ENCODE results near the gene PARD3B. TPM values are rescaled to one million over a fixed set of nuclear protein-coding genes. Genes with fewer than 3 reads are reported as not detected.

Gene PARD3B
- total RNA-seq, 2 donors from 2014 or later = 0.52 TPM; not detected in 1

DNA sequence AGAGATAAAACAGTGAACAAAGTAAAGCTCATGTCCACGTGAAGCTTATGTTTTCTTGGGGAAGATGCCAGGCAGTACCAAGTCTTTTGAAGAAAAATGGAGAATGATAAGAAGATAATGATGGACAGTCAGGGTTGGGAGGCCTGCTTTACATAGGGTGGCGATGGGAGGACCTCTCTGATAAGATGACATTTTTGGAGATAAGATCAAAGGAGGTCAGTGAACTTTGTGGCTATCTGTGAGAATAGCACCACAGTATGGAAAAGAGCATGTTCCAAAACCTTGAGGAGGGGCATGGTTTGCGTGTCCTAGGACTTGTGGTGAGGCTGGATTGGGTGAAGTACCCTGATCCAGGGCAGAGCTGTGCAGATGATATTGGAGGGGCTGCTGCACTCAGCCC lies 675.3 kb downstream of the PARD3B start:
- H3K4me1 Mint-ChIP-seq (ENCODE audit: low read depth in 2 of 2) = no peaks in the 10 kb centered on the region
- H3K27me3 Mint-ChIP-seq = no peaks in the 10 kb centered on the region
- no peaks in the 10 kb centered on the region for H3K9me3 Mint-ChIP-seq
- DNase-seq (ENCODE audit: low spot score) (no peak), ATAC-seq (no peak)
- H3K36me3 Mint-ChIP-seq = no peaks in the 10 kb centered on the region
- H3K4me3 Mint-ChIP-seq = no peak overlapping the region
- no peak overlapping the region for H3K27ac Mint-ChIP-seq

DNA sequence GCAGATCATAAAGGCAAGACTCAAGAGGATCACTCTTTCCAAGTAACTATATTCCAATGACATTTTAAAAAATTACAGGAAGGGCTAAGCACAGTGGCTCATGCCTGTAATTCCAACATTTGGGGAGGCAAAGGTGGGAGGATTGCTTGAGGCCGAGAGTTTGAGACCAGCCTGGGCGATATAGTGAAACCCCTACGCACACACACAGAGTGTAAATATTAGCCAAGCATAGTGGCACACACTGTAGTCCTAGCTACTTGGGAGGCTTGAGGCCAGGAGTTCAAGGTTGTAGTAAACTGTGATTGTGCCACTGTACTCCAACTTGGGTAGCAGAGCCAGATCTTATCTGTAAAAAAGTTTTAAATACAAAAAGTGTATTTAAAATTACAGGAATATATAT lies 686.8 kb downstream of the PARD3B start:
- H3K27me3 Mint-ChIP-seq = no peaks in the 10 kb centered on the region
- H3K27ac Mint-ChIP-seq = no peak overlapping the region
- H3K4me1 Mint-ChIP-seq (ENCODE audit: low read depth in 2 of 2) = no peaks in the 10 kb centered on the region
- peaks cover 3% of the 10 kb centered on the region for H3K9me3 Mint-ChIP-seq
- ATAC-seq (no peak), DNase-seq (ENCODE audit: low spot score) (no peak)
- no peaks in the 10 kb centered on the region for H3K36me3 Mint-ChIP-seq
- H3K4me3 Mint-ChIP-seq = no peak overlapping the region

DNA sequence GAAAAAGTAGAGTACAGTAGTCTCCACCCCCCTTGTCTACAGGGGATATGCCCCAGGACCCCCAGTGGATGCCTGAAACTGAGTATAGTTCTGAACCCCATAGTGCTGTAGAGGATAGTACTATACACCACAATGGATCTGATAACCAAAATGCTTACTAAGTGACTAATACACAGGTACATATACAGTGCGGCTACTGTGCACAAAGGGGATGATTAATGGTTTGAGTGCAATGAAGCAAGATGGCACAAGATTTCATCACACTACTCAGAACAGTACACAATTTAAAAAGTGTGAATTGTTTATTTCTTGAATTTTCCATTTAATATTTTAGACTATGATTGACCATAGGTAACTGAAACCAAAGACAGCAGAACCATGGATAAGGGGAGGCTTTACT lies 690.2 kb downstream of the PARD3B start:
- no peak for DNase-seq (ENCODE audit: low spot score)

DNA sequence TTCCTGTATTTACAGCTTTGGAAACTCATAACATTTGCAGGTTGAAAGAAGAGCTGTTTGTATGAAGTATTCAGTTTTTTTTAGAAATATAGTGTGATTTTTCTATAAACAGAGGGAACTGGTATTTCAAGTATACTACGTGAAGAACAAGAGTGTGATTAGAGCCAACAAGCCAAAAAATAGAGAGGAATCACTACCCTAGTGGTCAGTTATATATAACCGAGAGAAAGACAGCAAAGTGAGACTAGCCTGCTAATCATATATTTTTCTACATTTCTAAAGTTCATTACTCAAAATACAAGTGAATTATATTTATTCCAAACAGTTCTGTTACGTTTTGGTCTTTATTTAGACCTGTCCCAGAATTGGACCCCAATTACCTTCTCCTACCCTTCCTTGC lies 692.2 kb downstream of the PARD3B start:
- ATAC-seq (no peak), DNase-seq (ENCODE audit: low spot score) (no peak)
- Mint-ChIP-seq H3K4me3 (no peak overlapping the region), H3K36me3 (no peaks in the 10 kb centered on the region), H3K27ac (no peak overlapping the region), H3K27me3 (no peaks in the 10 kb centered on the region), H3K4me1 (ENCODE audit: low read depth in 2 of 2) (no peaks in the 10 kb centered on the region), H3K9me3 (peaks cover 3% of the 10 kb centered on the region)

More for the DNA sequence above, 690.2 kb downstream of the PARD3B start:
- H3K4me1 Mint-ChIP-seq (ENCODE audit: low read depth in 2 of 2) = no peaks in the 10 kb centered on the region
- no peak overlapping the region for H3K4me3 Mint-ChIP-seq
- H3K27me3 Mint-ChIP-seq = no peaks in the 10 kb centered on the region
- no peak overlapping the region for H3K27ac Mint-ChIP-seq
- ATAC-seq = no peak
- H3K36me3 Mint-ChIP-seq = no peaks in the 10 kb centered on the region
- H3K9me3 Mint-ChIP-seq = peaks cover 3% of the 10 kb centered on the region

DNA sequence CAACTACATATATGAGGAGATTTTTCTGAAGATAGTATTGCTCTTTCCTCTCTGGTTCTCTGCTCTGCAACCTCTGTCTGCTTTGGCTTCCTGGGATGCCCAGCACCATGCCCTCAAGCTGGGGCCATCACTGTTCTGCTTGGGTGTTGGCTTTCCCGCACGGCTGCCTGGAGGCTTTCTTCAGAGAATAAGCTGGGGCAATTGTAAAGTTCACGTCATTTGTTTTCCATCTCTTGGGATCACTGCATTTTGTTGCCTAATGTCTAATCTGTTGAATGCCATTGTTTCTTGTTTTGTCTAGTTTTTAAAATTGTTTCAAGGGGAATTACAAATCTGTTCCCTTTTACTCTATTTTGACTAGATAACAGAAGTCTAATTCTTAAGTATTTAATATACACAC lies 699.7 kb downstream of the PARD3B start:
- DNase-seq (ENCODE audit: low spot score) = no peak
- Mint-ChIP-seq H3K4me3 (no peak overlapping the region), H3K4me1 (ENCODE audit: low read depth in 2 of 2) (no peaks in the 10 kb centered on the region), H3K27me3 (no peaks in the 10 kb centered on the region), H3K9me3 (no peaks in the 10 kb centered on the region), H3K36me3 (no peaks in the 10 kb centered on the region), H3K27ac (no peak overlapping the region)
- no peak for ATAC-seq

DNA sequence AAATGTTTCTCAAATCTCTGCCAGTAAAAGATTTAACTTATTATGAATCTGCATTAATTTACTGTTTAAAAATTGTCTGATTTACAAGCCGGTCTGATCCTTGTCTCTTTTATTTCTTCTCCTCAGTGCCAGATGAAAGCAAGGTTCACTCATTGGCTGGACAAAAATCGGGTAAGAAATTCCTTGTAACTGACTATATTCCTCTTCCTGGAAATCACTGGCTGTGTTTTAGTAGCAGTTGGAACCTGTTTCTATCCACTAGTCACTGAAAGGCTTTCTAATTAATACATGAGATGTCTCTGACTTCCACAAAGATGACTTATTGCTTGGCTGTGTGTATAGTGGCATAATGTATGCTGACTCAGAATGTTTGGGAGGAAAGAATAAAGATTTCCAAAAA lies 700.4 kb downstream of the PARD3B start:
- ATAC-seq (no peak), DNase-seq (ENCODE audit: low spot score) (no peak)
- H3K9me3 Mint-ChIP-seq = no peaks in the 10 kb centered on the region
- H3K36me3 Mint-ChIP-seq = no peaks in the 10 kb centered on the region
- H3K27me3 Mint-ChIP-seq = no peaks in the 10 kb centered on the region
- H3K27ac Mint-ChIP-seq = no peak overlapping the region
- H3K4me1 Mint-ChIP-seq (ENCODE audit: low read depth in 2 of 2) = no peaks in the 10 kb centered on the region
- H3K4me3 Mint-ChIP-seq = no peak overlapping the region

DNA sequence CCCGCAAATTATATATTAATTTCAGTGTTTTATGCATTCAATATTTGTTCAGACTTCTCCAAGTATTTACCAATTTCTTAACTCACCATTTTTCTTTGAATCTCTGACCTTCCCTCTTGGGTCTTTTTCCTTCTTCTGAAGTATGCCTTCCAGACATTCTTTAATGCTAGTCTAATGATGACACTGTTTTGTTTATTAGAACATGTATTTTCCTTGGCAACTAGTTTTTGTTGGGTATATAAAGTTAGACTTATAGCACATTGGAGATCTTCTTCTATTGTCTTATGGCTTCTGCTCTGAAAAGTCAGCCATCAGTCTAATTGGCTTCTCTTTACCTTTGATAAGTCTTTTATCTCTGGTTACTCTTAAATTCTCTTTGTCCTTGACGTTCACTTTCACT lies 713.8 kb downstream of the PARD3B start:
- Mint-ChIP-seq H3K27ac (no peak overlapping the region), H3K4me3 (no peak overlapping the region), H3K27me3 (no peaks in the 10 kb centered on the region), H3K36me3 (no peaks in the 10 kb centered on the region), H3K9me3 (peaks cover 4% of the 10 kb centered on the region), H3K4me1 (ENCODE audit: low read depth in 2 of 2) (no peaks in the 10 kb centered on the region)
- ATAC-seq = no peak
- DNase-seq (ENCODE audit: low spot score) = no peak

DNA sequence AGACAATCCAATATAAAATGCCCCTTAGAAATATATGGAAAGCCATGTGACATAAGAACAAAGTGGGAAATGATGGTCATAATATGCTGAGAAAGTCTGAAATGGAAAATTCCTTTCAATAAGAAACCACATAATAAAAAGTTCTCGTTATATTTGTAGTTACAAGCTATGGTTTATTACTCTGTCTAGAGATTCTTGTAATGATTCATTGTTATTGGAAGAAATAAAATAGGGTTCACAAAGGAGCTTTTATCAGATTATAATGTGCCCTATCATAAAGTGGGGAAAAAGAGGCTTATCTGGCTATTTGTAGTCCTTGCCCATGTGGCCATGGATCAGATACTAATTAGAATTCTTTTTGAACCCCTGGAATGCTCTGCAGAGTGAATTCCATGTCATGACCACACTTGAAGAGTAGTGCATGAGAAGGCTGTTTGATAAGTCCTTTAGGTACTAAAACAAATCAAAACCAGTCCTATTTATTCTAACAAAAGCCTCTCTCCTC lies 716.3 kb downstream of the PARD3B start:
- no peak overlapping the region for H3K4me3 Mint-ChIP-seq

DNA sequence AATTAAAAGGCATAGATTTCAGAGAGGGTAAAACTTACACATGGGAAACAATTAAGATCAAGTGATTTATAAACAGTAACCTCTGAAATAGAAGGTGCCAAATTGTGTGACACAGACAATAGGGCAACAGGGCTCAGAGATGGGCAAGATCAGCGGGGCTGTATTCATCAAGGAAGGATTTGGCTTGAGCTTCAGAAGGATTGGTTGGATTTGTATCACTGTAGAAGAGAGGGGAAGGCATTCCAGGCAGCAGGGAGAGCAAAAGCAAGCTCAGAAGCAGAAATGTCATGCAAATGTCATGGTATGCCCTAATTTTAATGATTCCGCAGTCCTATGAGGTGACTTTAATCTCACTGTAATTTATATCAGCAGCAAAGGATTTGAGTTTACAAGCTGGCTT lies 722.0 kb downstream of the PARD3B start:
- Mint-ChIP-seq H3K4me1 (ENCODE audit: low read depth in 2 of 2) (no peaks in the 10 kb centered on the region), H3K36me3 (no peaks in the 10 kb centered on the region), H3K27ac (no peak overlapping the region), H3K9me3 (no peaks in the 10 kb centered on the region), H3K27me3 (no peaks in the 10 kb centered on the region), H3K4me3 (no peak overlapping the region)
- ATAC-seq (no peak), DNase-seq (ENCODE audit: low spot score) (no peak)

More for the DNA sequence above, 716.3 kb downstream of the PARD3B start:
- Mint-ChIP-seq H3K4me1 (ENCODE audit: low read depth in 2 of 2) (no peaks in the 10 kb centered on the region), H3K27ac (no peak overlapping the region), H3K27me3 (no peaks in the 10 kb centered on the region), H3K36me3 (no peaks in the 10 kb centered on the region), H3K9me3 (no peaks in the 10 kb centered on the region)
- no peak for DNase-seq (ENCODE audit: low spot score)
- no peak for ATAC-seq

DNA sequence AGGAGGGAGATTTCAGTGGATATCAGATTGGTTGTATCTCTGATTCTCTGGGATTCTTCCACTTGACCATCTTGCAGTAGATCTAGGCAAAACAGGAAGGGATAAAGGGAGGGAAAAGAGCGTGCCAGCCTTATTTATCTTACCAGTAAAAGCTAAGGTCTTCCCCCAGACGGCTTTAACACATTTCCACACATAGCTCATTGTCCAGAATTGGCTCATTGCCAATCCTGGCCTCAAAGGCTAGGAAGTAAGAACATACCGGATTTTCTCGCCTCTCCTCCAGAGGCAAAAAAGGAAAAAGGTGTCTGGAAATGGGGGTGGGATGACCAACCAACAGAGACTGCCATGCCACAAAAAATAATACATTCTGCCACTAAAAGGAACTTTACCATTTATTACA lies 725.4 kb downstream of the PARD3B start:
- H3K36me3 Mint-ChIP-seq = no peaks in the 10 kb centered on the region
- no peak overlapping the region for H3K27ac Mint-ChIP-seq
- no peak overlapping the region for H3K4me3 Mint-ChIP-seq
- no peak for DNase-seq (ENCODE audit: low spot score)
- no peaks in the 10 kb centered on the region for H3K4me1 Mint-ChIP-seq (ENCODE audit: low read depth in 2 of 2)
- no peaks in the 10 kb centered on the region for H3K9me3 Mint-ChIP-seq
- ATAC-seq = no peak
- H3K27me3 Mint-ChIP-seq = no peaks in the 10 kb centered on the region

DNA sequence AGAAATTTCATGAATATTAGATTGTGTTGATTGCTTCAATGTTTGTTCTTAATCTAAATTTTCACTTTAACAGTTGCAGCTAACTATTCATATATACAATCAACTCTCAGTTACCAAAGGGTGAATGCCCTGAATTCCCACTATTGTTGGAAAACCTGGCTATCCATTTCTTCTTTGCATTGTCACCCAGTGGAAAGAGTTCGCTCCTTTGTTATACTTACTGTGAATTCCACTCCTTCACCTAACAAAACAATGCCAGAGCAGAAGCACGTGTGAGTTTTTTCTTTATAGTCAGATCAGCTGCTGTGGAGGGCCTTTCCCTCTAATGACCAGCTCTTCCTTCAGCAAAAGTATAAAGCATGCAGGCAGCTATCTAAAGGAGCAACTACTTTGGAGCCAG lies 727.9 kb downstream of the PARD3B start:
- no peak for ATAC-seq
- Mint-ChIP-seq H3K9me3 (peaks cover 8% of the 10 kb centered on the region), H3K27me3 (peaks cover 4 to 6% of the 10 kb centered on the region in 2 donors), H3K4me3 (no peak overlapping the region), H3K27ac (no peak overlapping the region), H3K4me1 (ENCODE audit: low read depth in 2 of 2) (no peaks in the 10 kb centered on the region), H3K36me3 (no peaks in the 10 kb centered on the region)
- DNase-seq (ENCODE audit: low spot score) = no peak

DNA sequence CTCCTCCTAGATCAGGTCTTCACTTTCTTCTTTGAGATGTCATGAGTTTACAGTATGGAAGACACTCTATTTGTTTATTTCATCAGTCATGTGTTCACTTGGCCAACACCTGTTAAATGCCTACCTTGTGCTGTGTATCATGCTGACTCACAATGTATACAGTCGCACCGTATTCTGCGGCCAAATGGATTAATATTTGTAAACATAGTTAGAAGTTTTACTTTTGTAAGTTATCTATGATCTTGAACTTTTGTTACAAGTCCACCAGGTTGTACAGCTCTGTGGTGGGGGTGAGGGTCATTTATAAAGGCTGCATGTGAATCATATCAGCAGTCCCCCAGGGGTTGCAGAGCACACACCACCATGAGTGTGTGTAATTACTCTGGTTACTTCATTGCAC lies 728.4 kb downstream of the PARD3B start:
- no peak for DNase-seq (ENCODE audit: low spot score)
- Mint-ChIP-seq H3K9me3 (peaks cover 8% of the 10 kb centered on the region), H3K27ac (no peak overlapping the region), H3K4me3 (no peak overlapping the region), H3K4me1 (ENCODE audit: low read depth in 2 of 2) (no peaks in the 10 kb centered on the region), H3K27me3 (peaks cover 4 to 6% of the 10 kb centered on the region in 2 donors), H3K36me3 (no peaks in the 10 kb centered on the region)
- no peak for ATAC-seq

DNA sequence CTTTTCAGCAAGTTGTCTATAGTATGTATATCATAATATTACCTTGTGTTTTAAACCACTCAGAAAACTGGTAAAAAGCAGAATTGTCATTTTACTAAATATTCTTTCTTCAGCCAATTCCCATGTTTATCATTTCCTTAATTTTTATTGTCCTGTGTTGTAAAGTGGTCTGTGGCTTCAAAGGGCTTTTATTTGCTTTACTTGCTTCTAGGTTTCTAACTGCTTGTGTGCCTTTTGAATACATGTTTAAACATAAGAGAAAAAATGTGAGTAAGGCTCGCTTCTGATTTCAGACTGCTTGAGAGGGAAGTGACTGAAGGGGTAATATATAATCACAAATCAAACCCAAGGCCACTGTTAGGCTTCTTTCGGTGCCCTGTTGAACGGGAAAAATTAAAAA lies 729.5 kb downstream of the PARD3B start:
- H3K36me3 Mint-ChIP-seq = no peaks in the 10 kb centered on the region
- H3K4me1 Mint-ChIP-seq (ENCODE audit: low read depth in 2 of 2) = no peaks in the 10 kb centered on the region
- H3K27me3 Mint-ChIP-seq = peaks cover 4 to 6% of the 10 kb centered on the region in 2 donors
- DNase-seq (ENCODE audit: low spot score) = no peak
- no peak overlapping the region for H3K27ac Mint-ChIP-seq
- H3K9me3 Mint-ChIP-seq = peaks cover 8% of the 10 kb centered on the region
- no peak for ATAC-seq
- no peak overlapping the region for H3K4me3 Mint-ChIP-seq

DNA sequence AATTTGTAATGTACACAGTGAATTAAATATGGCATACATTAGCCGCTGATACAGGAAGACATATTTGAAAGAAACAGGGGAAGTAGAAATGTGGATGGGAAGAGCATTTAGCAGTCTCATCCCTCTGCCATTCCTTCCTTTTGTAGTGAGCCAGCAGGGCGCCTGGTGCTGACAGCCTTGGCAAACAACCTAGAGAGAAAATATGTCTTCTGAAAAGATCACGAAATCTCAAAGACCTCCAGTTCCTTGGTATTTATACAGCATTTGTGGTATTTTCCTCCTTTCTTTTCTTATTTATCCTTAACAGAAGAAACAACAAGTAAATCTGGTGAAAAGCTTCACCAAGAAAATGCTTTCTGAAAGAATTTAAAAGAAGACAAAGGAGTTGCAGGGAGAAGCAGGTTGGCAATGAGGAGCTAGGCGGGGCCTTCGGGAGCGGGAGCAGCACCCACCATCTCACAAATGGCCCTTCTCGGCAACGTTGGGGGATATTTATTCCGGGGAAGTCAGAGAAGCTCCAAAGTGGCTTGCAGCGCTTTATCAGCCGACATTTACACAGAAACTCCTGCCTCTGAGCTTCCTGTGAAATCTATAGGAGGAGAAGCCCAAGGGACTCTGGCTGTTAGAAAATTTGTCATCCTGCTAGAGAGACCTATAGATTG lies 731.0 kb downstream of the PARD3B start:
- Mint-ChIP-seq H3K27me3 (peaks cover 4 to 6% of the 10 kb centered on the region in 2 donors), H3K4me1 (ENCODE audit: low read depth in 2 of 2) (no peaks in the 10 kb centered on the region), H3K36me3 (no peaks in the 10 kb centered on the region), H3K4me3 (no peak overlapping the region), H3K9me3 (peaks cover 8% of the 10 kb centered on the region), H3K27ac (no peak overlapping the region)
- ATAC-seq (no peak), DNase-seq (ENCODE audit: low spot score) (no peak)

All from natural killer cell treated with Interleukin-12 subunit alpha and Interleukin-12 subunit beta and Interleukin-15 and Interleukin-18, amount 100 ng/mL, for 72 hours (primary cell).